Measurements from ENCODE around the gene C1orf53. TPM values are rescaled to one million over a fixed set of nuclear protein-coding genes. Genes with fewer than 3 reads are reported as not detected.

Gene C1orf53
- total RNA-seq, 1 experiment from 2014 or later: 15.1 TPM

DNA sequence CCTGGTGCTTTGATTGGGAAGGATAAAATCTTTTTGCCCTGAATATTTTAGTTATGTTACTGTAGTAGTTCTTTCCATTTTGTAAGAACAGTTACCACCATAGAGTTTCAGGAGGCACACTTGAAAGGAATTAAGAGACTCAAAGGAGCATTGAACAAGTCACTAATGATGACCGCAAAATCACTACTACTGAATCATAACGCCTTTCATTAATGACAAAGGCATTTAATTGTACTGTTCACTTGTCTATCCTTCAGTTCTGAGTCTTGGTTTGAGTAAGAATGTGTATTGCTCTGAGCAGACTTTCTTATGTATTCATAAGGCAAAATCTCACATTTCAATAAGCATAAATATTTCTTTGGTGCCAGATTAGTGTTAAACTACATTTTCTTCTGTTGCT lies 39.6 kb downstream of the C1orf53 start:
- BruUV-seq (replicated peaks): no TSS peak
- ChIA-PET CTCF (interaction anchor here (1.1 to 1.2 kb wide), 2 partner anchors 12 to 18 kb away, joined by 3 to 4 read pairs; no protein-coding TSS in a partner anchor), POLR2A (no interaction called here)
- Mint-ChIP-seq H3K4me3 (ENCODE audit: unreplicated experiment) (no peak overlapping the region), H3K4me1 (ENCODE audit: insufficient read depth, unreplicated experiment) (no peaks in the 10 kb centered on the region), H3K9me3 (ENCODE audit: unreplicated experiment) (peaks cover 8% of the 10 kb centered on the region), H3K27ac (ENCODE audit: low read depth, unreplicated experiment) (no peak overlapping the region), H3K36me3 (ENCODE audit: insufficient read depth, unreplicated experiment) (no peaks in the 10 kb centered on the region), H3K27me3 (ENCODE audit: insufficient read depth, unreplicated experiment) (no peaks in the 10 kb centered on the region)
- DNase-seq (ENCODE audit: unreplicated experiment): no peak
- intact Hi-C loops (cut with micrococcal nuclease): no loop called here
- TF ChIP-seq, protein P1, sequence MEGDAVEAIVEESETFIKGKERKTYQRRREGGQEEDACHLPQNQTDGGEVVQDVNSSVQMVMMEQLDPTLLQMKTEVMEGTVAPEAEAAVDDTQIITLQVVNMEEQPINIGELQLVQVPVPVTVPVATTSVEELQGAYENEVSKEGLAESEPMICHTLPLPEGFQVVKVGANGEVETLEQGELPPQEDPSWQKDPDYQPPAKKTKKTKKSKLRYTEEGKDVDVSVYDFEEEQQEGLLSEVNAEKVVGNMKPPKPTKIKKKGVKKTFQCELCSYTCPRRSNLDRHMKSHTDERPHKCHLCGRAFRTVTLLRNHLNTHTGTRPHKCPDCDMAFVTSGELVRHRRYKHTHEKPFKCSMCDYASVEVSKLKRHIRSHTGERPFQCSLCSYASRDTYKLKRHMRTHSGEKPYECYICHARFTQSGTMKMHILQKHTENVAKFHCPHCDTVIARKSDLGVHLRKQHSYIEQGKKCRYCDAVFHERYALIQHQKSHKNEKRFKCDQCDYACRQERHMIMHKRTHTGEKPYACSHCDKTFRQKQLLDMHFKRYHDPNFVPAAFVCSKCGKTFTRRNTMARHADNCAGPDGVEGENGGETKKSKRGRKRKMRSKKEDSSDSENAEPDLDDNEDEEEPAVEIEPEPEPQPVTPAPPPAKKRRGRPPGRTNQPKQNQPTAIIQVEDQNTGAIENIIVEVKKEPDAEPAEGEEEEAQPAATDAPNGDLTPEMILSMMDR (IDR thresholded peaks at IDR 0.05; ENCODE audit: unreplicated experiment): no peak

DNA sequence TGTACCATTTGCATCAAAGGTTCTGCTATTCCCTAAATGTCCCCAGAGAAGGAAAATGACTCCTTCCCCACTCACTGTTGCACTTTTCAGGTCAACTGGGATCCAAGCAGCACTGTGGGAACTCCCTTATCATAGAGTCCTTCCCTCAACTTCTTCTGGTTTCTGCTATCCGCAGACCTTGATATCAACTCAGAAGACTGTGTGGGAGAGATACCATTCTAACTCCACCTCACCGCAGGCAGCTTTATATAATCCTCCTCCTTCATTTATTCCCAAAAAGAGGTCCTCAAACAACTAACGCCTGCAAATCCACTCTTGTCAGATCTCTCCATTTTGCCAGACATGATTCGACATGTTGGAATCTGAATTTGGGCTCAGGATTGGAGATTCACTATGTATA lies 42.1 kb downstream of the C1orf53 start:
- TF ChIP-seq, protein P1 (IDR thresholded peaks at IDR 0.05; ENCODE audit: unreplicated experiment): no peak
- no peak for DNase-seq (ENCODE audit: unreplicated experiment)
- H3K4me1 Mint-ChIP-seq (ENCODE audit: insufficient read depth, unreplicated experiment): no peaks in the 10 kb centered on the region
- H3K9me3 Mint-ChIP-seq (ENCODE audit: unreplicated experiment): no peaks in the 10 kb centered on the region
- intact Hi-C loops (cut with micrococcal nuclease): no loop called here
- H3K27me3 Mint-ChIP-seq (ENCODE audit: insufficient read depth, unreplicated experiment): no peaks in the 10 kb centered on the region
- H3K27ac Mint-ChIP-seq (ENCODE audit: low read depth, unreplicated experiment): no peak overlapping the region
- no TSS peak for BruUV-seq (replicated peaks)
- no peak overlapping the region for H3K4me3 Mint-ChIP-seq (ENCODE audit: unreplicated experiment)
- POLR2A ChIA-PET: interaction anchor here (0.9 to 1.2 kb wide), 5 partner anchors 9 to 212 kb away, joined by 3 to 5 read pairs (median 3); no protein-coding TSS in a partner anchor
- CTCF ChIA-PET: interaction anchor here (0.7 to 1.2 kb wide), 6 partner anchors 11 to 426 kb away, joined by 3 to 4 read pairs (median 3); no protein-coding TSS in a partner anchor
- no peaks in the 10 kb centered on the region for H3K36me3 Mint-ChIP-seq (ENCODE audit: insufficient read depth, unreplicated experiment)

DNA sequence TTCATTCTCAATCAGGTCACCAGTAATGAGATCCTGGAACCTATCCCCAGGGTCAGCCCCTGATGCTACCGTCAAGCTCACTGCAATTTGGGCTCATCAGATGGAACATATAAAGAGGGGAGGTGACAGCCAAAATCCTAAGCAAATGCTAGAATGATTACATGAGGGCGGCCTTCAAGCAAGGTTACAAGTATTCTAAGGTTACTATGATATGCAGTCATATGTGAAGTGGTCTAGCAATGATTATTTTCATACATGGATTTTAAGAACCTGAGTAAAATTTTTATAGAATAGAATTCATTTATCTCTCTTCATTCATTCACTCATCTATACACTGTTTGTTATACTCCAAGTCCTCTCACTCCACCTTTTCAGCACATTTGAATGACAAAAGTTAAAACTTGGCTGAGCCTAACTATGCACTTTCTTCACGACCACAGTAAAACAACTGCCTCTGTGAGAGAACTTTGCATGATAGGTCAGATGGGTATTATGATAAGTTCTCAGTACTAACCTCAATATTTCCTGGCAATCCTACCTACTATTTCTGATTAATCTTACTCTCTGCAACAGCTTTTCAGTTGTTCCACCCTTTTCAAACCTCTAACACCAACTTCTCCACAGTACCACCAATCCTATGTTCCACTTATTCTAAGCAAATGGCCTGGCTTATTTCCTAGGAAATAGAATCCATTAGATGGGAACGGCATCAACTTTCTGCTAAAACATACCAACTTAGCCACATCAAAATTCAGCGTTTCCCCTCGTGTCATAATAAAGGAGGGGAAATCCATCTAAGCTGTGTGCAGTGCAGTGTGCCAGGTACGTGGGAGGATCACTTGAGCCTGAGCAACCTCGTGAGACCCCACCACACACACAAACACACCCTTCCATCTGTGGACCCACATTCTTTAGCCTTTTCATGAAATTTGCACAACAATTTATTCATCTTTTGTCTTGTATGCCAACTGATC lies 46.8 kb downstream of the C1orf53 start:
- no TSS peak for BruUV-seq (replicated peaks)
- Mint-ChIP-seq H3K4me3 (ENCODE audit: unreplicated experiment) (no peak overlapping the region), H3K4me1 (ENCODE audit: insufficient read depth, unreplicated experiment) (no peaks in the 10 kb centered on the region), H3K9me3 (ENCODE audit: unreplicated experiment) (peaks cover 12% of the 10 kb centered on the region), H3K36me3 (ENCODE audit: insufficient read depth, unreplicated experiment) (no peaks in the 10 kb centered on the region), H3K27me3 (ENCODE audit: insufficient read depth, unreplicated experiment) (no peaks in the 10 kb centered on the region), H3K27ac (ENCODE audit: low read depth, unreplicated experiment) (no peak overlapping the region)
- POLR2A ChIA-PET: interaction anchor here (0.6 kb wide), 2 partner anchors 13 to 401 kb away, joined by 3 to 4 read pairs; no protein-coding TSS in a partner anchor
- intact Hi-C loops (cut with micrococcal nuclease): no loop called here
- TF ChIP-seq, protein P1 (IDR thresholded peaks at IDR 0.05; ENCODE audit: unreplicated experiment): no peak
- CTCF ChIA-PET: interaction anchor here (1.5 to 2.1 kb wide), 2 partner anchors 8 to 19 kb away, joined by 3 to 5 read pairs; no protein-coding TSS in a partner anchor
- no peak for DNase-seq (ENCODE audit: unreplicated experiment)

DNA sequence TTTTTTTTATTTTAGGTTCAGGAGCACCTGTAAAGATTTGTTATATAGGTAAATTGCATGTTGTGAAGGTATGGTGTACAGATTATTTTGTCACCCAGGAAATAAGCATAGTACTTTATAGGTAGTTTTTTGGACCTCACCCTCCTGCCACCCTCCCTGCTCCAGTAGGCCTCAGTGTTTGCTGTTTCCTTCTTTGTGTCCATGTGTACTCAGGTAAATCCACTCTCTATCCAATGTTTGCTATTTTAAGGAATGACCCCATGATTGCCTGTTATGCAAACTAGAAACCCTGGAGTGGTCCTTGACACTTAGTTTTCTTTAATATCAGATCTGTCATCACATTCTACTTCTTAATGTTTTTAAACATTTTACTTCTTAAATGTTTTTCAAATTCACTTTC lies 48.7 kb downstream of the C1orf53 start:
- POLR2A ChIA-PET: interaction anchor here (0.6 kb wide), 1 partner anchor 166 kb away, joined by 3 read pairs; no protein-coding TSS in a partner anchor
- Mint-ChIP-seq H3K36me3 (ENCODE audit: insufficient read depth, unreplicated experiment) (no peaks in the 10 kb centered on the region), H3K27me3 (ENCODE audit: insufficient read depth, unreplicated experiment) (no peaks in the 10 kb centered on the region), H3K27ac (ENCODE audit: low read depth, unreplicated experiment) (no peak overlapping the region), H3K4me3 (ENCODE audit: unreplicated experiment) (no peak overlapping the region), H3K4me1 (ENCODE audit: insufficient read depth, unreplicated experiment) (peaks cover 8% of the 10 kb centered on the region), H3K9me3 (ENCODE audit: unreplicated experiment) (peaks cover 12% of the 10 kb centered on the region)
- no TSS peak for BruUV-seq (replicated peaks)
- CTCF ChIA-PET: interaction anchor here (1.0 kb wide), 1 partner anchor 8 kb away, joined by 3 read pairs; no protein-coding TSS in a partner anchor
- intact Hi-C loops (cut with micrococcal nuclease): no loop called here
- TF ChIP-seq, protein P1 (IDR thresholded peaks at IDR 0.05; ENCODE audit: unreplicated experiment): no peak
- DNase-seq (ENCODE audit: unreplicated experiment): no peak
